A673 (cell line): Measurements from ENCODE around the gene SRP72. TPM values are rescaled to one million over a fixed set of nuclear protein-coding genes. Genes with fewer than 3 reads are reported as not detected.
A peak's percentile ranks its signal among the peaks of the same experiment; 100 is the strongest.

Source experiments
- BruUV-seq: library from RNA; stranded (reverse); fragments of 400-500 nt; replicated peaks from 2 replicates; lab custom pipeline; 2021; lab: Mats Ljungman, UMichigan
- CTCF ChIA-PET: fragments of 300-600 bp; sonication (Branson Sonifier 250); formaldehyde crosslinking; loops from one replicate; lab custom pipeline; 2022; ENCODE audit warnings: antibody characterized with exemption; lab: Charles Lee
- POLR2A ChIA-PET: fragments of 300-600 bp; sonication (Branson Sonifier 250); formaldehyde crosslinking; loops from one replicate; lab custom pipeline; 2022; ENCODE audit warnings: antibody characterized with exemption; ENCODE audit not compliant: low non-redundant PET; lab: Charles Lee
- DNase-seq: peaks from one replicate; pipeline ENCODE4 v3.0.0-alpha.2; 2015; ENCODE audit warnings: low spot score
- H3K27ac ChIP-seq: fragments of 200-600 bp; sonication (generic); 2 replicates; pipeline ENCODE4 v1.5.1; 2016; ENCODE audit warnings: mixed run types, low read depth, mild to moderate bottlenecking, mixed read lengths, antibody characterized with exemption, low read length; ENCODE audit not compliant: poor library complexity, severe bottlenecking
- H3K27me3 ChIP-seq: fragments of 200-600 bp; sonication (generic); replicated peaks from 2 replicates; pipeline ENCODE4 v1.6.1; 2017; ENCODE audit warnings: mixed run types, low read depth, mild to moderate bottlenecking, mixed read lengths, antibody characterized with exemption, low read length; ENCODE audit not compliant: insufficient read depth, poor library complexity
- H3K36me3 ChIP-seq: fragments of 200-600 bp; sonication (generic); 2 replicates; pipeline ENCODE4 v1.6.1; 2016; ENCODE audit warnings: mixed run types, mild to moderate bottlenecking, mixed read lengths, antibody characterized with exemption, low read length; ENCODE audit not compliant: insufficient read depth, poor library complexity, severe bottlenecking
- H3K4me1 ChIP-seq: fragments of 200-600 bp; sonication (generic); 2 replicates; pipeline ENCODE4 v1.6.1; 2017; ENCODE audit warnings: mixed run types, mild to moderate bottlenecking, mixed read lengths, antibody characterized with exemption, low read length; ENCODE audit not compliant: insufficient read depth, poor library complexity, severe bottlenecking
- H3K4me3 ChIP-seq: fragments of 200-600 bp; sonication (generic); 2 replicates; pipeline ENCODE4 v1.5.1; 2016; ENCODE audit warnings: low read depth, mixed run types, mild to moderate bottlenecking, mixed read lengths, low read length; ENCODE audit not compliant: poor library complexity, severe bottlenecking
- H3K9me3 ChIP-seq: fragments of 200-600 bp; sonication (generic); 2 replicates; pipeline ENCODE4 v1.6.1; 2016; ENCODE audit warnings: mixed run types, low read depth, mild to moderate bottlenecking, mixed read lengths, antibody characterized with exemption, low read length; ENCODE audit not compliant: poor library complexity, severe bottlenecking
- EZH2 ChIP-seq: fragments of 200-600 bp; sonication (generic); IDR thresholded peaks from 2 replicates; pipeline ENCODE4 v1.6.1; 2017; ENCODE audit warnings: borderline replicate concordance, low read depth, mild to moderate bottlenecking, mixed read lengths, antibody characterized with exemption, low read length; ENCODE audit not compliant: poor library complexity, severe bottlenecking
- intact Hi-C: fragments of 100-400 bp; cut with micrococcal nuclease; formaldehyde crosslinking; loops from one replicate; pipeline ENCODE4 v1.10.0; 2022; ENCODE audit not compliant: unreplicated experiment
- total RNA-seq: library from RNA; stranded (reverse); gene quantifications from 2 replicates; pipeline ENCODE4 v1.2.3, GENCODE V29; 2021
- TF ChIP-seq, protein P1 (sequence below): fragments of 300-800, 200-600 bp; sonication (generic); conservative IDR thresholded peaks from 2 replicates; pipeline ENCODE4 v1.5.1; 2017; ENCODE audit warnings: low read depth, mild to moderate bottlenecking, antibody characterized with exemption, low read length, moderate library complexity, mixed read lengths

SRP72 gene
- total RNA-seq, 1 experiment from 2014 or later, result 82.9 TPM

DNA sequence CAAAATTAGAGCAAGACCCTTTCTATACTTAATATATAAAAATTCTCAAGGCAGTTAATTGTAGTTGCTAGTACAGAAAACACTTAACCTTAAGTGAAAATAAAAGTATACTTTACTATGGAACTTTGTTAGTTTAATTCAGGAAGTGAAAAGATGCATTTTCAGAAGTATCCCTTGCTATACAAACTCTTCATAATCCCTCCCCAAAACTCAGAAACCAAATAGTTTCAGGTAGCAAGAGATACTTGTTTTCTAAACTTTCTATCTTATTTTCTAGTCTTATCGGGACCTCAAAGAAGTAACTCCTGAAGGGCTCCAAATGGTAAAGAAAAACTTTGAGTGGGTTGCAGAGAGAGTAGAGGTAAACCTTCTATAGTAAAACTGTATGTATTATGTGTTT lies 17.1 kb upstream of the SRP72 start:
- BruUV-seq, result no TSS peak
- intact Hi-C loops, result no loop called here
- POLR2A ChIA-PET, result no interaction called here
- DNase-seq, result no peak
- CTCF ChIA-PET, result interaction anchor here (0.5 kb wide), 1 partner anchor 76 kb away, joined by 3 read pairs; no protein-coding TSS in a partner anchor
- peaks cover 68% of the 10 kb centered on the region for H3K36me3 ChIP-seq
- TF ChIP-seq EZH2, result no peak
- TF ChIP-seq, protein P1, sequence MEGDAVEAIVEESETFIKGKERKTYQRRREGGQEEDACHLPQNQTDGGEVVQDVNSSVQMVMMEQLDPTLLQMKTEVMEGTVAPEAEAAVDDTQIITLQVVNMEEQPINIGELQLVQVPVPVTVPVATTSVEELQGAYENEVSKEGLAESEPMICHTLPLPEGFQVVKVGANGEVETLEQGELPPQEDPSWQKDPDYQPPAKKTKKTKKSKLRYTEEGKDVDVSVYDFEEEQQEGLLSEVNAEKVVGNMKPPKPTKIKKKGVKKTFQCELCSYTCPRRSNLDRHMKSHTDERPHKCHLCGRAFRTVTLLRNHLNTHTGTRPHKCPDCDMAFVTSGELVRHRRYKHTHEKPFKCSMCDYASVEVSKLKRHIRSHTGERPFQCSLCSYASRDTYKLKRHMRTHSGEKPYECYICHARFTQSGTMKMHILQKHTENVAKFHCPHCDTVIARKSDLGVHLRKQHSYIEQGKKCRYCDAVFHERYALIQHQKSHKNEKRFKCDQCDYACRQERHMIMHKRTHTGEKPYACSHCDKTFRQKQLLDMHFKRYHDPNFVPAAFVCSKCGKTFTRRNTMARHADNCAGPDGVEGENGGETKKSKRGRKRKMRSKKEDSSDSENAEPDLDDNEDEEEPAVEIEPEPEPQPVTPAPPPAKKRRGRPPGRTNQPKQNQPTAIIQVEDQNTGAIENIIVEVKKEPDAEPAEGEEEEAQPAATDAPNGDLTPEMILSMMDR, result no peak
- H3K27me3 ChIP-seq, result no peaks in the 10 kb centered on the region
- H3K4me1 ChIP-seq, result no peaks in the 10 kb centered on the region
- no peak overlapping the region for H3K27ac ChIP-seq
- no peaks in the 10 kb centered on the region for H3K9me3 ChIP-seq
- H3K4me3 ChIP-seq, result no peak overlapping the region

DNA sequence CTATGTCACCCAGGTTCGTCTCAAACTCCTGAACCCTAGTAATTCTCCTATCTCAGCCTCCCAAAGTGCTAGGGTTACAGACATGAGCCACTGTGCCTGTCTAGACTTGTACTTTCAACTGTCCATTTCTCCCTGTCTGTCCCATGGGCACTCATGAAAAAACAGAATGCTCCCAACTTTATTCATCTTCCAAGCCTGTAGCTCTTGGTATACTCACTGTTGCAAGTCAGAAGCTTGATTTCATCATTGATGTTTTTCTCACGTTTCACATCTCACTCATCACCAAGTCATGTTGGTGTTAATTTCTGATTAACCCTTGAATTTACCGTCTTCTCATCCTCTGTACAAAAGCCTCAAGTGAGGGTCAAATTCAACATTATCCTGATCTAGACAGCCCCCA lies 7.3 kb upstream of the SRP72 start:
- CTCF ChIA-PET, result no interaction called here

DNA sequence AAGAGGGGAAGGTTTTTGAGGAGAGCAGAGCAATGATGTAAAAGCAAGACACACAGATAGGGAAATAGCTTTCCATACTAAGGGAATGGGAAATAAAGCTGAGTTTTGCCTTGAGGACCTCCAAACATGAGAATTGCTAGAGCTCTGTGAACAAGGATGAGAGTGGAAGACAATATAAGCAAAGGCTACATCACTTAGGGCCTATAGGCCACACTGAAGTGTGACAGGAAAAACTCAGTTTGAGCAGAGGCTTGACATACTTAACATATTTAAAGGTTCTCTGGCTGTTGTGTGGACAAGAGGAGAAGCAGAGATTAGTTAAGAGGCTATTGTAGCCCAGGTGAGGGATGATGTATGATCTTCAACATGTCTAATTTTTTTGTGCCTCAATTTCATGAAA lies 5.3 kb upstream of the SRP72 start:
- CTCF ChIA-PET, result no interaction called here
- TF ChIP-seq, protein P1, result no peak
- TF ChIP-seq EZH2, result no peak
- POLR2A ChIA-PET, result no interaction called here
- Histone ChIP-seq H3K27me3 (no peaks in the 10 kb centered on the region), H3K4me1 (no peaks in the 10 kb centered on the region), H3K9me3 (no peaks in the 10 kb centered on the region), H3K27ac (no peak overlapping the region), H3K36me3 (peaks cover 39% of the 10 kb centered on the region), H3K4me3 (no peak overlapping the region)
- intact Hi-C loops, result no loop called here
- no TSS peak for BruUV-seq
- no peak for DNase-seq

More for the DNA sequence above, 7.3 kb upstream of the SRP72 start:
- no peak for TF ChIP-seq EZH2
- Histone ChIP-seq H3K27me3 (no peaks in the 10 kb centered on the region), H3K27ac (peak overlapping the region; percentile 16), H3K4me3 (no peak overlapping the region), H3K36me3 (peaks cover 55% of the 10 kb centered on the region), H3K4me1 (no peaks in the 10 kb centered on the region), H3K9me3 (no peaks in the 10 kb centered on the region)
- intact Hi-C loops, result no loop called here
- POLR2A ChIA-PET, result no interaction called here
- DNase-seq, result no peak
- BruUV-seq, result no TSS peak

DNA sequence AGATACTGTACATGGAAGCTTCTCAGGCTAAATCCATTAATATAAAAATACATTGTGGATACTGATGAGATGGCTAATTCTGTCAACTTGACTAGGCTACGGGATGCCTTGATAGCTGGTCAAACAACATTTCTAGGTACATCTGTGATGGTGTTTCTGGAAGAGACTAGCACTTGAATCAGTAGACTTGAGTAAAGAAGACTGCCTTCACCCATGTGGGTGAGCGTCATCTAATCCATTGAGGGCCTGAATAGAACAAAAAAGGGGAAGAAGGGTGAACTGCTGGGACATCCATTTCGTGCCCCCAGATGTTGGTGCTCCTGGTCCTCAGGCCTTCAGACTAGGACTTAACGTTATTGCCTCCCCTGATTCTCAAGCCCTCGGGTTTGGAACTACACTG lies 3.7 kb upstream of the SRP72 start:
- no peaks in the 10 kb centered on the region for H3K4me1 ChIP-seq
- H3K4me3 ChIP-seq, result no peak overlapping the region
- no TSS peak for BruUV-seq
- intact Hi-C loops, result no loop called here
- ChIA-PET CTCF (no interaction called here), POLR2A (no interaction called here)
- TF ChIP-seq, protein P1, result no peak
- TF ChIP-seq EZH2, result no peak
- no peaks in the 10 kb centered on the region for H3K9me3 ChIP-seq
- peaks cover 26% of the 10 kb centered on the region for H3K36me3 ChIP-seq
- no peak for DNase-seq
- H3K27ac ChIP-seq, result no peak overlapping the region
- H3K27me3 ChIP-seq, result no peaks in the 10 kb centered on the region
